ENCODE measurements around the gene DYNLT4. TPM values are rescaled to one million over a fixed set of nuclear protein-coding genes. Genes with fewer than 3 reads are reported as not detected.
A peak's percentile ranks its signal among the peaks of the same experiment; 100 is the strongest.
"Not testable (repeated sequence)": the region's sequence is repeated elsewhere in the genome, so short reads cannot be mapped to it uniquely, and the experiment has no call there.

The DYNLT4 gene
- total and polyA plus RNA-seq, 5 donors, result 0.44 to 1.1 (median 0.61) TPM; not detected in 1

- peak overlapping the region; percentile 48 for H3K4me3 ChIP-seq (ENCODE audit: low read length)
- no peak overlapping the region for H3K27ac ChIP-seq (ENCODE audit: low read length)
- no peak for ATAC-seq
- WGBS, result 62% methylated on average over 16 of the region's 16 CpGs
- intact Hi-C loops (cut with DNase I), result no loop called here
- H3K27me3 ChIP-seq (ENCODE audit: control insufficient read depth, insufficient read depth), result no peaks in the 10 kb centered on the region
- no peaks in the 10 kb centered on the region for H3K4me1 ChIP-seq (ENCODE audit: control insufficient read depth, insufficient read depth, low read length)
- no peaks in the 10 kb centered on the region for H3K9me3 ChIP-seq (ENCODE audit: control insufficient read depth, low read length)
- no peak for DNase-seq
Measured at GRCh38 chr1:44842486-44842861, 35.3 kb upstream of the DYNLT4 start.

- WGBS, result 65% methylated on average over 4 of the region's 4 CpGs
- no peak overlapping the region for H3K27ac ChIP-seq (ENCODE audit: low read length)
- no peaks in the 10 kb centered on the region for H3K9me3 ChIP-seq (ENCODE audit: control insufficient read depth, low read length)
- no peak overlapping the region for H3K4me3 ChIP-seq (ENCODE audit: low read length)
- no peaks in the 10 kb centered on the region for H3K4me1 ChIP-seq (ENCODE audit: control insufficient read depth, insufficient read depth, low read length)
- no peaks in the 10 kb centered on the region for H3K27me3 ChIP-seq (ENCODE audit: control insufficient read depth, insufficient read depth)
- ATAC-seq (no peak), DNase-seq (no peak)
- intact Hi-C loops (cut with DNase I), result loop anchor here in 3 of 4 donors (5.0 to 10.0 kb wide), 5 partner anchors 52 to 465 kb away; partner anchors contain the start of genes BEST4 (in 2 of the 3) and EIF2B3 (in 1 of the 3)
Measured at GRCh38 chr1:44839576-44839975, 32.4 kb upstream of the DYNLT4 start.

- not testable (repeated sequence) for DNase-seq
- intact Hi-C loops (cut with DNase I), result loop anchor here in 3 of 4 donors (5.0 to 10.0 kb wide), 5 partner anchors 51 to 467 kb away; partner anchors contain the start of genes BEST4 (in 2 of the 3) and EIF2B3 (in 1 of the 3)
Measured at GRCh38 chr1:44838294-44838693, 31.1 kb upstream of the DYNLT4 start.

GRCh38 chr1:44835738-44836675 is 28.9 kb upstream of the DYNLT4 start:
- Histone ChIP-seq H3K9me3 (ENCODE audit: control insufficient read depth, low read length) (no peaks in the 10 kb centered on the region), H3K4me1 (ENCODE audit: control insufficient read depth, insufficient read depth, low read length) (no peaks in the 10 kb centered on the region), H3K27ac (ENCODE audit: low read length) (no peak overlapping the region), H3K27me3 (ENCODE audit: control insufficient read depth, insufficient read depth) (no peaks in the 10 kb centered on the region), H3K4me3 (ENCODE audit: low read length) (no peak overlapping the region)
- 64% methylated on average over 23 of the region's 23 CpGs for WGBS
- ATAC-seq (peak; percentile 84 to 91), DNase-seq (peak; percentile 89 to 95 (median 94))
- intact Hi-C loops (cut with DNase I), result loop anchor here in 3 of 4 donors (5.0 to 10.0 kb wide), 5 partner anchors 49 to 469 kb away; partner anchors contain the start of genes BEST4 (in 2 of the 3) and EIF2B3 (in 1 of the 3)

More at GRCh38 chr1:44838294-44838693, 31.1 kb upstream of the DYNLT4 start:
- 94% methylated on average over 11 of the region's 11 CpGs for WGBS
- not testable (repeated sequence) for H3K9me3 ChIP-seq (ENCODE audit: control insufficient read depth, low read length); H3K4me1 ChIP-seq (ENCODE audit: control insufficient read depth, insufficient read depth, low read length); H3K4me3 ChIP-seq (ENCODE audit: low read length); H3K27ac ChIP-seq (ENCODE audit: low read length); H3K27me3 ChIP-seq (ENCODE audit: control insufficient read depth, insufficient read depth); ATAC-seq

- no peak overlapping the region for H3K4me3 ChIP-seq (ENCODE audit: low read length)
- H3K27ac ChIP-seq (ENCODE audit: low read length), result no peak overlapping the region
- H3K4me1 ChIP-seq (ENCODE audit: control insufficient read depth, insufficient read depth, low read length), result no peaks in the 10 kb centered on the region
- ATAC-seq (no peak), DNase-seq (no peak)
- H3K9me3 ChIP-seq (ENCODE audit: control insufficient read depth, low read length), result no peaks in the 10 kb centered on the region
- no peaks in the 10 kb centered on the region for H3K27me3 ChIP-seq (ENCODE audit: control insufficient read depth, insufficient read depth)
- intact Hi-C loops (cut with DNase I), result loop anchor here in 3 of 4 donors (5.0 to 10.0 kb wide), 5 partner anchors 37 to 470 kb away; partner anchors contain the start of genes BEST4 (in 1 of the 3) and EIF2B3 (in 1 of the 3)
- 57% methylated on average over 7 of the region's 7 CpGs for WGBS
Measured at GRCh38 chr1:44834328-44834727, 27.2 kb upstream of the DYNLT4 start.

- Histone ChIP-seq H3K4me3 (ENCODE audit: low read length) (no peak overlapping the region), H3K27ac (ENCODE audit: low read length) (no peak overlapping the region), H3K4me1 (ENCODE audit: control insufficient read depth, insufficient read depth, low read length) (no peaks in the 10 kb centered on the region), H3K27me3 (ENCODE audit: control insufficient read depth, insufficient read depth) (no peaks in the 10 kb centered on the region), H3K9me3 (ENCODE audit: control insufficient read depth, low read length) (no peaks in the 10 kb centered on the region)
- no peak for ATAC-seq
- DNase-seq, result no peak
- WGBS, result 75% methylated on average over 13 of the region's 13 CpGs
- intact Hi-C loops (cut with DNase I), result loop anchor here in 3 of 4 donors (5.0 to 10.0 kb wide), 5 partner anchors 35 to 473 kb away; partner anchors contain the start of genes BEST4 (in 1 of the 3) and EIF2B3 (in 1 of the 3)
Measured at GRCh38 chr1:44832056-44832705, 25.0 kb upstream of the DYNLT4 start.

GRCh38 chr1:44831516-44831915 is 24.4 kb upstream of the DYNLT4 start:
- intact Hi-C loops (cut with DNase I), result loop anchor here in 3 of 4 donors (5.0 to 10.0 kb wide), 5 partner anchors 34 to 473 kb away; partner anchors contain the start of genes BEST4 (in 1 of the 3) and EIF2B3 (in 1 of the 3)
- ATAC-seq, result no peak
- H3K27ac ChIP-seq (ENCODE audit: low read length), result no peak overlapping the region
- no peaks in the 10 kb centered on the region for H3K27me3 ChIP-seq (ENCODE audit: control insufficient read depth, insufficient read depth)
- no peak overlapping the region for H3K4me3 ChIP-seq (ENCODE audit: low read length)
- 45% methylated on average over 9 of the region's 9 CpGs for WGBS
- no peaks in the 10 kb centered on the region for H3K9me3 ChIP-seq (ENCODE audit: control insufficient read depth, low read length)
- DNase-seq, result no peak
- H3K4me1 ChIP-seq (ENCODE audit: control insufficient read depth, insufficient read depth, low read length), result no peaks in the 10 kb centered on the region

GRCh38 chr1:44830900-44831304 is 23.8 kb upstream of the DYNLT4 start:
- intact Hi-C loops (cut with DNase I), result loop anchor here in 3 of 4 donors (5.0 to 10.0 kb wide), 5 partner anchors 34 to 474 kb away; partner anchors contain the start of genes BEST4 (in 1 of the 3) and EIF2B3 (in 1 of the 3)

GRCh38 chr1:44829506-44830384 is 22.6 kb upstream of the DYNLT4 start:
- Histone ChIP-seq H3K9me3 (ENCODE audit: control insufficient read depth, low read length) (no peaks in the 10 kb centered on the region), H3K4me3 (ENCODE audit: low read length) (no peak overlapping the region), H3K4me1 (ENCODE audit: control insufficient read depth, insufficient read depth, low read length) (no peaks in the 10 kb centered on the region), H3K27me3 (ENCODE audit: control insufficient read depth, insufficient read depth) (no peaks in the 10 kb centered on the region), H3K27ac (ENCODE audit: low read length) (no peak overlapping the region)
- DNase-seq (no peak), ATAC-seq (no peak)
- intact Hi-C loops (cut with DNase I), result loop anchor here in 3 of 4 donors (5.0 to 10.0 kb wide), 5 partner anchors 32 to 475 kb away; partner anchors contain the start of genes BEST4 (in 1 of the 3) and EIF2B3 (in 1 of the 3)
- whole genome bisulfite sequencing, result 78% methylated on average over 12 of the region's 12 CpGs

More at GRCh38 chr1:44830900-44831304, 23.8 kb upstream of the DYNLT4 start:
- no peaks in the 10 kb centered on the region for H3K27me3 ChIP-seq (ENCODE audit: control insufficient read depth, insufficient read depth)
- H3K4me1 ChIP-seq (ENCODE audit: control insufficient read depth, insufficient read depth, low read length), result no peaks in the 10 kb centered on the region
- ATAC-seq, result no peak
- no peak overlapping the region for H3K4me3 ChIP-seq (ENCODE audit: low read length)
- DNase-seq, result no peak
- no peaks in the 10 kb centered on the region for H3K9me3 ChIP-seq (ENCODE audit: control insufficient read depth, low read length)
- 78% methylated on average over 10 of the region's 10 CpGs for WGBS
- no peak overlapping the region for H3K27ac ChIP-seq (ENCODE audit: low read length)

Data from right cardiac atrium (tissue), 5 donors.